HG02763 (cell line): ENCODE results near the gene BMP7.
"Not testable (repeated sequence)": the region's sequence is repeated elsewhere in the genome, so short reads cannot be mapped to it uniquely, and the experiment has no call there.

Experiments
- ATAC-seq: cut with Tn5 transposase; IDR thresholded peaks from one replicate; pipeline ENCODE4 v1.9.1; 2021; ENCODE audit warnings: mild to moderate bottlenecking, moderate library complexity; ENCODE audit not compliant: unreplicated experiment

BMP7 gene

GRCh38 chr20:57288651-57289277 lies 22.3 kb upstream of the BMP7 start:
- ATAC-seq, result no peak

- no peak for ATAC-seq
Observed at GRCh38 chr20:57287901-57288300, 21.5 kb upstream of the BMP7 start.

GRCh38 chr20:57287007-57287880 lies 20.8 kb upstream of the BMP7 start:
- no peak for ATAC-seq

- ATAC-seq, result no peak
Observed at GRCh38 chr20:57283860-57284259, 17.4 kb upstream of the BMP7 start.

GRCh38 chr20:57282670-57283361 lies 16.4 kb upstream of the BMP7 start:
- no peak for ATAC-seq

GRCh38 chr20:57281900-57282299 lies 15.5 kb upstream of the BMP7 start:
- no peak for ATAC-seq

GRCh38 chr20:57280221-57280620 lies 13.8 kb upstream of the BMP7 start:
- ATAC-seq, result no peak

GRCh38 chr20:57279548-57279947 lies 13.1 kb upstream of the BMP7 start:
- not testable (repeated sequence) for ATAC-seq

- ATAC-seq, result no peak
Observed at GRCh38 chr20:57278457-57278856, 12.0 kb upstream of the BMP7 start.

GRCh38 chr20:57277398-57278105 lies 11.1 kb upstream of the BMP7 start:
- ATAC-seq, result no peak

GRCh38 chr20:57276221-57276620 lies 9.8 kb upstream of the BMP7 start:
- ATAC-seq, result no peak

GRCh38 chr20:57275813-57276212 lies 9.4 kb upstream of the BMP7 start:
- ATAC-seq, result no peak

- no peak for ATAC-seq
Observed at GRCh38 chr20:57275334-57275733, 8.9 kb upstream of the BMP7 start.

- ATAC-seq, result no peak
Observed at GRCh38 chr20:57274846-57275245, 8.4 kb upstream of the BMP7 start.

GRCh38 chr20:57274299-57274698 lies 7.9 kb upstream of the BMP7 start:
- no peak for ATAC-seq

- no peak for ATAC-seq
Observed at GRCh38 chr20:57272883-57273535, 6.6 kb upstream of the BMP7 start.

- ATAC-seq, result no peak
Observed at GRCh38 chr20:57270204-57270984, 4.0 kb upstream of the BMP7 start.

GRCh38 chr20:57269148-57269984 lies 2.9 kb upstream of the BMP7 start:
- no peak for ATAC-seq
